Breast epithelium (tissue), 3 donors: ENCODE data around the gene MAN1B1.

Experiments
- CTCF ChIP-seq, 3 donors: fragments of 450-650 bp; IDR thresholded peaks; one replicate each; pipeline ENCODE4 v1.5.1; 2016 to 2017; ENCODE audit warnings: antibody characterized with exemption in 3 of 3, mild to moderate bottlenecking in 3 of 3, moderate library complexity in 3 of 3
- POLR2A ChIP-seq: fragments of 450-650 bp; IDR thresholded peaks from one replicate; pipeline ENCODE4 v1.6.1; 2016; ENCODE audit warnings: antibody characterized with exemption, mild to moderate bottlenecking, moderate library complexity
- POLR2AphosphoS5 ChIP-seq, 3 donors: sonication (generic); formaldehyde crosslinking; IDR thresholded peaks; one replicate each; pipeline ENCODE4 v1.6.1; 2017; ENCODE audit warnings: antibody characterized with exemption in 3 of 3

GRCh38 chr9:137114613-137115393, 28.0 kb downstream of the MAN1B1 start, which contains the start of gene DPP7:
- TF ChIP-seq POLR2A = no peak
- TF ChIP-seq CTCF (IDR thresholded peaks at IDR 0.05) = no peak
- peak in 1 of 3 donors; percentile 23 for TF ChIP-seq POLR2AphosphoS5 (IDR thresholded peaks at IDR 0.05)
